NCI-H1417 treated with DMSO at 0.1 percent for 48 hours (cell line): ENCODE data around the gene EN2.

ENCODE experiments used
- DNase-seq: peaks from one replicate; lab custom pipeline; 2025; lab: John Stamatoyannopoulos, UW

Gene EN2

DNA sequence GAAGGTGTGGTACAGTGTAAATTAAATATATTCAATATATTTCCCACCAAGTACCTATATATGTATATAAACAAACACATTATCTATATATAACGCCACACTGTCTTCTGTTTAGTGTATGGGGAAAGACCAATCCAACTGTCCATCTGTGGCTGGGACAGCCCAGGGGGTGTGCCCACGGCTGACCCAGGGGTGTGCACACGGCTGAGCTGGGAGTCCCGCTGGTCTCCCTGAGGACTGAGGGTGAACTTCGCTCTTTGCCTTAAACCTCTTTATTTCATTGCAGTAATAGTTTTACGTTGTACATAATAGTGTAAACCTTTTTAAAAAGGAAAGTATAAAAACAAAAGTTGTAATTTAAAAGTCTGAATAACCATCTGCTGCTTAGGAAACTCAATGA lies 6.3 kb downstream of the EN2 start:
- no peak for DNase-seq

DNA sequence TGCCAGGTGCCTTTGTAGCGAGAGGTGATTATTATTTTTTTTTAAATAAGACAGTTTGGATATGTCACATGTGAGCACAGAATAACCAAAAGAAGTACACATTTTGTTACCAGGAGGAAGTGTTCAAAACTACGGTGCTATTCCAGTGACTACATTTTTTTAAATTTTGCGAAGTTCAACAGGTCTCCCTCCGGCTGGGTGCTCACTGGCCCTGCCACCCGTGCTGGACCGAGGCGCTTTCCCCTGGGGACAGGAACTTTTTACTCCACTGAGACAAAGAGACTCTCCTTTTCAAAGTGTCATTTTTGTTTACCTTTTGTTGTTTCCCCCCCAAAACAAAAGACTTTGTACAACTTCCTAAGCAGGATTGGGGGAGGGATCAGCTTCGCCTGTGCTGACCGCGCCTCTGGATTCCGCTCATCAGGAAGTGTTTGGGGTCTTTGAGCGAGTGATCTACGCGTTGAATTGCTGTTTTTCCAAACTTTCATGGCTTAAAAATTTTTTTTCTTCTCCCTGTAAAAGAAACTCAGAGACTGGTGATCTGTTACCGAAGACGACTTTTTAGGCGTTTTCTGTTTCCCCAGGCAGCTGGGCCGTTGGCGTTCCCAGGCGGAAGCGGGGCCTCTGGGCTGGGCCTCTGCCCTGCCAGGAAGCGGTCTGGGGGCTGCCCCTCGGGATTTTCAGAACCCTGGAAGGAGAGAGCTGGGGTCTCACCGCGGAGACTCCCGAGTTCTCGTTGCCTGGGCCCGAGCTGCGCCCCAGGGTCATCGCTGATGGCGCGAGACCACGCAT lies 7.2 kb downstream of the EN2 start:
- no peak for DNase-seq

DNA sequence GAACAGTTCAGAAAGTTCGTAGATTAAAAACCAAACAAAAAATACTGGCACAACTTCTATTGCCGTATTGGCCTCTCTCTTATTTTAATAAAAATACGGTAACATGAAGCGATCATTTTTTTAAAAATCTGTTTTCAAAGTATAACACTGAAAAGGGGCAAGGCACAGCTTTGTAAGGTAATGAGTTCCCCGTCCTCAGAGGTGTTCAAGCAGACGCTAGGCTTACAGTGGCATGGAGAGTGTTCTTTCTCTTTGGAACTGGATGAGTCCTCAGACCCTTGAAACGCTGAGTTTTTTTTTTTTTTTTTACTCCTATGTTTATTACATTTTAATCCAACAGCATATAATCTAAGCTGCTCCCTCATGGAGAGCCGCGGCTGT lies 7.8 kb downstream of the EN2 start:
- DNase-seq, result no peak

DNA sequence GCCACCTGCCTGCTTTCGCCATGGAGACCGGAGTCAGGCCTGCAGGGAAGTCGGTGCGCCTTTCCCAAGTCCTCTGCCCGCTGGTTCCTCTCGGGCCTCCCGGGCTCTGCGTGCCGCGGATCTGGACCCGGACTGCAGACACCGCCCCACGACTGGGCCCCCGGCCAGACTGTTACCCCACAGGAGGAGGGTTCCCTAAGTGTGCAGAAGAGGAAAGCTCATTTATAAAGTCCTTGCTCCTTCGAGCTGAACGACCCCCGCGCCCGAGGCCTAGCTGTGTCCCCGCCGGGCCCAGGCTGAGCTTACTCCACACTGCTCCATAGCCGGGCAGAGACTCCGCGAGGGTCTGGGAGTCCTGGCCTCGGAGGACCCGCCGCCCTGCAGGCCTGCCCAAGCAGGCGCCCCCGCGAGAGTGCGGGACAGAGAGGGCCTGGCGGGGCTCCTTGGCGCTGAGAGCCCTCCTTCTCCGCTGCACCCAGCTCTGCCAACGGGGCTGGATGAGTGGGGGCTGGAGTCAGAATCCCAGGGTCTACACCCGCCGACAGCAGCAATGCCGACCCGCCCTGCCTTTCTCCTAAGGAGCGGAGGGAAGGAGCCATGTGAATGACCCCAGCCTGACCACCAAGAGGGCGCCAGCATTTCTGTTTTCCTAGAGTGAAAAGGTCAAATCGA lies 8.3 kb downstream of the EN2 start:
- no peak for DNase-seq

DNA sequence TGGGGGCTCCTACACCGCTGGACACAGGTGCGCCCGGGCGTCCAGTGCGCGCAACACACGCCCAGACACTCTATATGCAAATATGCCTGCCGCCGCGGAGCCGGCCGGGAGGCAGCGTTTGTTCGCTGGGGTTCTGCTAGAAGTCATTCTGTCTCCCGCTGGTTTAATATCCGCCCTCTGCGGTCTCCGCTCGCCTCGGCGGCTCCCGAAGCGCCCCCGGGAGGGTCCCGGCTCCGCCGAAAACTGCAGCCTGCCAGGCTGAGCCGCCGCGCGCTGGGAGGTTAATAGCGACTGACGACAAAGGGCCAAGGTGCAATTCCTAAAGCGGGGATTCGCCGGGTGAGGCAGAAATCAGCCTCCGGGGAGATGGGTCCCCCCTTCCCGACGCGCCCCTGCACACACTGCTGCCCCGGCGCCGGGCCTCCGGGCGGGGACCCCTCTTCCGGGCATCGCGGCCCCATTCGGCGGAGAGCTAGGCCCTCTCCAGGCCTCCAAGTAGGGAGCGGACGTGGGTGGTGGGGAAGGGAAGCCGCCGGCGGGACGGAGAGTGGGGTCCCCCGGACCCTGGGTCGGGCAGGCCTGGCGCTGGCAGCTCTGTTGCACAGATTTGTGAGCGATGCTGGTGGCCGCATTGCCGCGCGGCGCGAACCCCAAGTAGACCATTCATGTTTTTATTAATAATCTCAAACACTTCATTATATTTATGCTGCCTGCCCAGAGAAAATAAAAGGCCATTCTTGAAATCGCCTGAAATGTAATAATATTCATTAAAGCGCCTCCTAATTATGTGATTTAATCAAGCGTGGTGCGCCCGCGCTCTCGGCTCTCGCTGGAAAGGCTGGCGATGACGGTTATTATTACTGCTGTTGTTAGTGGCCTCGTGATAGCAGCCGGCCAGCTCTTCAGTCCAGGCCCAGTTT lies 9.1 kb downstream of the EN2 start:
- DNase-seq, result peak; percentile 28

DNA sequence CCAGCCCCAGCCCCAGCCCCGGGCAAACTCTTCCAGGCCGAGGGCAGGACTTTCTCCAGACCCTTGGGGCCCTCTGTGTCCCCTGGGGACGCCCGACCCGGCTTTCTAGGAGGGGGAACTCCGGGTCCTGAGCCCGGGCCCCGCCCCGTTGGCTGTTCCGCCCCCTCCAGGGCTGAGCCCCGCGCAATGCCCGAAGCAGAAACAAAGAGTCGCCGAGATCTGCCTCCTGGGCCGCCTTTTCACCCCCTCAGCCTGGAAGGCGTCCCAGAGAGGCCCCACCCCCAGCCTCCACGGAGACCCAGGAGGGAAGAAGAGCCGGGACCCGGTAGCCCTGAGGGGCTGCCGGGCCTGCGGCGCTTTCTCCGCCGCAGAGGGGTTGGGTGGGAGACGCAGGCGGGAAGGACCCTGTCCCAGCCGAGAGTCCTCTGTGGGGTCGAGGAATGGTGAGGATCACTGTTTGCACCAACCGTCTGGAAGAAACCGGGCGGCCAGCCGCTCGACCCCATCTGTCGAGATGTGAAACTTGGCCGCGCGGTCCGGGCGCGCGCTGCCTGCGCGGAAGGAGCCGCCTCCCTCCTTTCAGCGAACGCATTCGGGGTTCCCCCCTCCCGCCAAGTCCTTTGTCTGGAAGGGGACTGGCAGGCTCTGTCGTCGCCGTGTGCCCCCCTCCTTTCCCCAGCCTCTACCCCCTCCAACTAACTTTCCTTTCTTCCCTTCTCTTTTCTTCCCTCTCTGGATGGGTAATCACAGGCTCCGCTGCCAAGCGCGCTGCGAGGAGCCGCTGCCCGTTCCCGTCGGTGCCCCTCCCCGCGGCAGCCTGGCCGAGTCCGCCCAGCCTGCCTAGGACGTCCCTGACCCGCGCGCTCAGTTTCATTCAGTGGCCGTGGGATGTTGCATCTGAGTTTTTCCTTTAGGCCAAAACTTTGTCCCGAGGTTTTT lies 10.2 kb downstream of the EN2 start:
- DNase-seq, result no peak

DNA sequence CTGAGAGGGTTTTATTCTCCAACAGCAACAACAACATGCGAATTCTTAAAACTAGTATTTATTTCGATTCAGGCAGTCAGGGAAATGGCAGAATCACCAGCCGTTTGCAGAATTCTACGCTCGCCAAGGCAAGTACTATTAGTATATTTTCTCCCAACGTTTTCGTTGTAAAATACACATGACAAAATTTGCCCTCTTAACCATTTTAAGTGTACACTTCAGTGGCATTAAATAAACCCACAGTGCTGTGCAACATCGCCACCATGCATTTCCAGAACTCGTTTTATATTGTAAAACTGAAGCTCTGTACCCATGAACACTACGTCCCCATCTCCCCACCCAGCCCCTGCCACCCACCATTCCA lies 10.8 kb downstream of the EN2 start:
- DNase-seq, result no peak

DNA sequence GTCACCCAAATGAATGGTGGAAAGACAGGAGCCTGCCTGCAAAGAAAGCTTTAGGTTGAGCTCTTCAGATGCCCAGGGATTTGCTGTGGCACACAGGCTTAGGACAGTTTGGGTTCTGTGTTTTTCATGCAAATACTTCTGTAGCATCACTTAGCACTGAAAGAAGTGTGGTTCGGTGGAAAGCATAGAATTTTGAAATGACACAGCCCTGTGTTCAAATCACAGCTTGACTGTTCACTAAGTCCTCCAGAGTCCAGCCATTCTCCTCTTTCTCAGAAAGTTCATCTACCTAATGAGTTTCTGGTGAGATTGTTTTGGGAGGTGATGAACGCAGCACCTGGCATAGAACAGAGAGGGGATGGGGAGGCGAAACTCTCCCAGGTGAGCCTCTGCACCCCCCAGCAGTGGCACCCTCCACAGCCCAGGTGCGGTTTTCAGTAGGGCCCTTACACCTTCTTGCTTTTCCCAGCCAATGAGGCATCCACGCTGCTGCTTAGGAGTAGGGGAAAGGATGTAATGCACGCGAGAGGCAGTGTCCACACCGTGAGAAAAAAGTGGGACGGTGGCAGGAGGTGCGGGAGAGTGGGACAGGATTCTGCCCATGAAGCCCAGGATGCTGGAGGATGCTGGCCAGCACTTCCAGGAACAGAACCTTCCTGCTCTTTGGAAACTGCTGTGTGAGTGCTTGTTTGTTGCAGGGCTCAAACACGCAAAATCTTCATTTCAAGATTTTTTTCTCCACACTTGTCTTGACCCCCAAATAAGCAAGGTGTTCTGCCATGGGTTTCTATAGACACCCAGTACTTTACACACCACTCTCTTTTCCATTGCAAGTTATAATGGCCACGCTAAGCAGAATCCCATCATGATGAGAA lies 11.6 kb downstream of the EN2 start:
- DNase-seq, result no peak

DNA sequence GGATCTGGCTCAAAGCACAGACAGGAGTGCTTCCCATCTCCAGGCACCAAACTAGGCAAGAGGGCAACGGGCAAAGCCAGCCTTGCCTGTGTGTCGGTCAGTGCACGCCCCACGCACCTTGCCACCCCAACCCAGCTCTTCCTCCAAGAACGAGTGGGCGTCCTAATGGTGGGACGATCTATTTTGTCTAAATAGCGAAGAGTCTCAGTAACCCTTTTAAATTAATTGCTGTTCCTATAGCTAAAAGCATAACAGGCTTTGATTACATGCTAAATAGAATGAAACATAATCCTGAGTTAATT lies 12.2 kb downstream of the EN2 start:
- no peak for DNase-seq

DNA sequence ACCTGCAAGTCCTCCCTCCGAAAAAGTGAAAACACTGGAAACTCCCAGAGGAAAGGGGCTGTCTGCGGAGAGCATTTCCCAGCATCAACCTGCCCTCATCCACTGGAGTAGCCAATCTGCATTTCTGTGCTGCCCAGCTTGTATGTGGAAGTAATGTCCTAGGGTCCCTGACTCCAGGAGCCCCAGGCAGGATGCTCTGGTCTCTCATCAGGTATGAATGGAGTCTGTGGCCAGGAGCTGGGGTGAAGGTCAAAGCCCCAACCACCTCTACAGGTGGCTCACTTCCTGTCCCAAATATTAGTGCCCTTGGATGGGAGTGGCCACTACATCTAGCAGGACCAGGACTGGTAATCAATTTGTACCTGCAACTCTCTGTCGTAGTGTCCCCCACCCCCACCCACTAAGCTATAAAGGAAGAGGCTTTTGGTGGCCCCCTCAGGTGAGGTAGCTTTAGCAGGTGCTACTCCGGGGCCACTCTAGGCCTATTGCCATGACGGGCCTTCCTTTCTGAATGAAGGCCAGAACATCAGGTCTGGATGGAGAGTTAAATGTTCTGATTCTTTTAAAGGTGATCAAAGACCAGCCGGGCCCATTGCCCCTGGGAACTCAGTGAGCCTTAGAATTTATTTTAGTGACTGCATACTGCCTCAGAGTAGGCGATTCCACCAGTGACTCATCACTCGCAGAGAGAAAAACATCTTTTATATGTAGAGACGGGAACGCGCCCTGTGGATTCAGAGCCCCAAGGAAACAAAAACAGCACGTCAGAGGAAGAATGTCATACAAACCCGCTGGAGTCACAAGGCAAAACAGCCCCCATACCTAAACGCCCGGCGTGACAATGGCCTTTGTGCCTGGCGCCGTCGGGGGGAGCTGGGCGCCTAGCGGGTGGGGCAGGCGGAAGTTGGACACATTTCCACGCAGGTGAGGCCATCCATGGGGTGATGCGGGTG lies 13.0 kb downstream of the EN2 start:
- no peak for DNase-seq

DNA sequence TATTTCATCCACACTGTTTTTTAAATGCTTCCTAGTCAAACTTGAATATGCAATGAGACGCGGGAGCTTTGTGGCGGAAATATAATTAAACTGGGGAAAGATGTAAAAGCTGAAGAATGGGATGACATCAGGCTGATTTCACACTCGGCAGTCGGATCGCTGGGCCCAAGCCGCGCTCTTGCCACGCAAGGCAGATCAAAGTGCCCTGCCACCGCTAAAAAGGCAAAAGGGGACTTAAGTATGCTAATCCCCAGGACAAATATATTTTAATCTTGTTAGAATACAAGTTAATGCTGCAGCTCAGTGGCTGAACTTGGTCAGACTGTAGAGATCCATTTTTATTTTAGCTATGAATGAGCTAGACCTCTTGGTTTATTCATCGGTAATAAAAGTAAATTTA lies 13.8 kb downstream of the EN2 start:
- no peak for DNase-seq

DNA sequence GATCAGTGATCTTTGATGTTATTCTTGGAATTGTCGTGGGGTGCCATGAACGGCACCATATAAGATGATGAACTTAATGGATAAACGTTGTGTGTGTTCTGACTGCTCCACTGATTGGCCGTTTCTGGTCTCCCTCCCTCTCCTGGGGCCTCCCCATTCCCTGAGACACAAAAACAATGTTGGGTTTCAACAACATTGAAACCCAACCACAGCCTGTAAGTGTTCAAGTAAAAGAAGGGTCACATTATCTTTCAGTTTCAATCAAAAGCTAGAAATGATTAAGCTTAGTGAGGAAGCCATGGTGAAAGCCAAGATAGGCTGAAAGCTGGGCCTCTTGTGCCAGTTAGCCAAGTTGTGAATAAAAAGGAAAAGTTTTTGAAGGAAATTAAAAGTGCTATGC lies 19.5 kb downstream of the EN2 start:
- no peak for DNase-seq

DNA sequence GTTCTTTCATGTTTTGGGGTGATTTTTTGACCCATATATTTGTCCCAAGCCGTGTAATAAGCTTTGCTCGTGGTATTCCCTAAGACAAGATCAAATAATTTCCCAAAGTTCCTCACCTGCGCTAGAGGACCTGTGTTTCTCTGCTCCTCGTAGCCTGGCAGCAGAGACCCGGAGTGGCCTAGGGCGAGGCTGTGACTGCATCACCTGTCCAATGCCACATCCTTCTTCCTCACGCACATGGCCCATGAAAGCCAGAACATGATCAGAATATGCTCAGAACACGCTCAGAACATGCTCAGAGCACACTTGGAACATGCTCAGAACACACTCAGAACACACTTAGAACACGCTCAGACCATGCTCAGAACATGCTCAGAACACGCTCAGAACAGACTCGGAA lies 23.8 kb downstream of the EN2 start:
- no peak for DNase-seq

DNA sequence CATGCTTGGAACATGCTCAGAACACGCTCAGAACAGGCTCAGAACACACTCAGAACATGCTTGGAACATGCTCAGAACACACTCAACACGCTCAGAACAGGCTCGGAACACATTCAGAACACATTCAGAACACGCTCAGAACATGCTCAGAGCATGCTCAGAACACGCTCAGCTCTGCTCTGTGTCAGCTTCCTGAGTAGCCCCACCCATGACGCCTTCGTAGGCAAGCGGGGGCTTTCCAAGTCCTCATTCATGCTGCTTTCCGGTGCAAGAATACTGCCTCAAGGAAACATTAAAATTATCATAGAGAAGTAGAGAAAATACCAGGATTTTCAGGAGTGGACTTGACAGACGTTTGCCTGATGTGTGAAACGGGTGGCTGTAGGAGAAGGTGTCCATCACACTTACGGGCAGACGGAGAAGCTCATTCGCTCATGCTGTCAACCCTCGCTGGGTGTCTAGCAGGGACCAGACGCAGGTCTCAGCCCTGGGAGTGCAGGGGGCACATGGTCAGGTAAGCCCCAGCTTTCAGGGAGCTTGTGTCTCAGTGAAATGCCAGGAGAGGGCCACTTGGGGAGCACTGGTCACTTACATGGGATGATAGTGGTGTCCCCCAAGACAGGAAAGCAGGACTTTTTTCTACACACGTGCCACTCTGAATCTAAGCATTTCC lies 24.7 kb downstream of the EN2 start:
- no peak for DNase-seq

DNA sequence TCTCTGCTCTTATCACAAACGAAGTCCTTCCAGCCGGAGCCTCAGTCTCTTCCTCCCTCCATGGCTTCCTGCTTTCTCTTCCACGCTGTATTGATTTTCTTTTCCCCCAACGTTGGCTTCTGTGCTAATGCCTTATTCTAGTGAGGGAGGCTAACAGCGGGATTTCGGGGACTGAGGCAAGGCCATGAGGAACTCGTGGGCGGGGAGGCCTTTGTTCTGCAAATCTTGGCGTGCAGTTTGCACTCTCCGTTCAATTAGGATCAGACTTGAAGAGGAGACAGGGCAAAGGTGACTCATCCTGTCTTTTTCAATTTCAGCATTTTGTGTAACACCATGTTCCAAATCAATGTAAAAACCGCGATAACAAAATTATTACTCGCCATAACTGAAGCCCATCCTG lies 25.3 kb downstream of the EN2 start:
- DNase-seq, result no peak

DNA sequence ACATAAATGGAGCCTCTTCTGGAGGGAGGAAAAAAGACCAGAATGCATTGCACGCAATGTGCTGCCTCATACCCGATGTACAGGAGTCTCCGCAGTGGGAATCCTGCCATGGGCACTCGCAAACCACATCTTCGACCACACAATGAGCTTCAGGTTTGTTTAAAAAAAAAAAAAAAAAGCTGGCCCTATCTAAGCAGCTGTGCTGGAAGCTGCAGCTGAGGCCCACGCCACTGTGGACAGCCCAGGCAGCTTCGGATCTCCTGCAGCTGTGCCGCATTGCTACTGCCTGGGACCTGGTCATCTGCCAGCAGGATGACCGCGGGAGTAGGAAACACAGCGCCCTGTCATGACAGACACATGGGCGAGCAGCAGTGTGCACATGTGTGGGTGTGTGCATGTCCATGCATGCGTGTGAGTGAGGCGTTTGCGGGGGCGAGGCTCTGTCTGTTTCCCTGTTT lies 26.0 kb downstream of the EN2 start:
- DNase-seq, result no peak

DNA sequence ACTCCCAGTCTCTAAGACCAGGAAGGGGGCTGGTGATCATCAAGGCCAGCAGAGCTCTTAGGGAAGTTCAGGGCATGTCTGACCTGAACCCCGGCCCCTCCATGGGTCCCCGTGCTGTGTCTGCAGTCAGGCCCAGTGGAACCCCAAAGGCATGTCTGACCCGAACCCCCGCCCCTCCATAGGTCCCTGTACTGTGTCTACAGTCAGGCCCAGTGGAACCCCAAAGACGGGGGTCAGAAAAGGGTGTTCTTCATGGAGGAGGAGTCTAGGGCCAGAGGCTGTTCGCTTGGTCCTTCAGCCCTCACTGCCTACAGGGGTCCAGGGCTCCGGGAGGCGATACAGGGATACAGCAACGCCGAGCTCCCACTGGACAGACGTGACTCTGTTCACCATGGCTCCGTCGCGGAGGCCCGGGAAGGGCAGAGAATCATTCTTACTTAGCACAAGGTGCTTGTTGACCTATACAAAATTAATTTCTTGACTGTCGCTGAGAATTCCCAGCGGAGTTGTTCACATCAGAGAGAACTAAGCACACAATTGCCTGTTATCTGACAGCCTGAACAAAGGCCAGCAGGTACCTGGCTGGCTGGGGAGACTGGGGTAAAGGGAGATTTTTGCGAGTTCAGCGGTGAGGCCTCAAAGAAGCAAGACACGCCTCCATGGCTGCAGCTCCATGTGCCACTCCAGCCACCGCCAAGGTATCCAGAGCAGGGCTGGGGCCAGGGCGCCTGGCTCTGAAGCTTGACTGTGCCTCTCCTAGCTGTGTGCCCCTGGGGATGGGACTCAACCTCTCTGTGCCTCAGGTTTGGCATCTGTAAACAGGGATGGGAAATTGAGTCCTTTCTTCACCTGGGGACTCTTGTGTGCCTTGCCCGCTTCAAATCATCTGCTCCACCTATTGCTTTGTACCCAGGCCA lies 26.8 kb downstream of the EN2 start:
- no peak for DNase-seq
